ENCODE measurements around the gene ZNF503. TPM values are rescaled to one million over a fixed set of nuclear protein-coding genes. Genes with fewer than 3 reads are reported as not detected.
"Not testable (repeated sequence)": the region's sequence is repeated elsewhere in the genome, so short reads cannot be mapped to it uniquely, and the experiment has no call there.

The ZNF503 gene
- total RNA-seq, 1 experiment from 2014 or later, result 1.5 TPM

GRCh38 chr10:75371010-75371409 lies 30.6 kb downstream of the ZNF503 start:
- H3K27ac ChIP-seq, result no peak overlapping the region
- no peak for DNase-seq
- no peaks in the 10 kb centered on the region; the same call in 1 of the 2 replicates for H3K9me3 ChIP-seq (ENCODE audit: insufficient read depth, low read depth)
- H3K27me3 ChIP-seq (ENCODE audit: insufficient read depth, low read depth), result no peaks in the 10 kb centered on the region
- no peaks in the 10 kb centered on the region for H3K9me2 ChIP-seq (ENCODE audit: insufficient read depth)
- H3F3A ChIP-seq (ENCODE audit: insufficient read depth, low read depth), result no peaks in the 10 kb centered on the region; the same call in 1 of the 2 replicates
- ChIA-PET POLR2A (ENCODE audit: unreplicated experiment) (interaction anchor here (0.6 kb wide), 1 partner anchor 709 kb away, joined by 3 read pairs; no protein-coding TSS in a partner anchor), CTCF (interaction anchor here (0.5 kb wide), 1 partner anchor 25 kb away, joined by 6 read pairs; no protein-coding TSS in a partner anchor)
- H3K4me3 ChIP-seq, result no peak overlapping the region
- no peaks in the 10 kb centered on the region for H3K36me3 ChIP-seq (ENCODE audit: low read depth)
- intact Hi-C loops (cut with micrococcal nuclease; ENCODE audit: unreplicated experiment), result no loop called here
- H3K4me1 ChIP-seq (replicated peaks; ENCODE audit: insufficient read depth), result no peaks in the 10 kb centered on the region
- H2AFZ ChIP-seq, result no peak overlapping the region
- no peaks in the 10 kb centered on the region for H4K20me1 ChIP-seq (ENCODE audit: insufficient read depth)
- TF ChIP-seq CTCF (conservative IDR thresholded peaks at IDR 0.05) (no peak), EZH2 (IDR thresholded peaks at IDR 0.05; ENCODE audit: low read depth) (no peak)
- no peaks in the 10 kb centered on the region for H3K79me2 ChIP-seq (ENCODE audit: low read depth)
- BruUV-seq (replicated peaks), result no TSS peak
- H3K4me2 ChIP-seq, result no peak overlapping the region

GRCh38 chr10:75369838-75370237 lies 31.7 kb downstream of the ZNF503 start:
- POLR2A ChIA-PET (ENCODE audit: unreplicated experiment); H3K36me3 ChIP-seq (ENCODE audit: low read depth); H3K27me3 ChIP-seq (ENCODE audit: insufficient read depth, low read depth); DNase-seq; H3K79me2 ChIP-seq (ENCODE audit: low read depth); H3K9me2 ChIP-seq (ENCODE audit: insufficient read depth); H3K27ac ChIP-seq; H3K4me1 ChIP-seq (replicated peaks; ENCODE audit: insufficient read depth); H3F3A ChIP-seq (ENCODE audit: insufficient read depth, low read depth); H3K4me2 ChIP-seq; H2AFZ ChIP-seq; H3K4me3 ChIP-seq; H3K9me3 ChIP-seq (ENCODE audit: insufficient read depth, low read depth); CTCF ChIA-PET; intact Hi-C loops (cut with micrococcal nuclease; ENCODE audit: unreplicated experiment); H4K20me1 ChIP-seq (ENCODE audit: insufficient read depth); BruUV-seq (replicated peaks): not testable (repeated sequence)

GRCh38 chr10:75367901-75368300 lies 33.7 kb downstream of the ZNF503 start:
- no peak overlapping the region for H2AFZ ChIP-seq
- intact Hi-C loops (cut with micrococcal nuclease; ENCODE audit: unreplicated experiment), result no loop called here
- H3K4me2 ChIP-seq, result no peak overlapping the region
- no peak overlapping the region for H3K27ac ChIP-seq
- BruUV-seq (replicated peaks), result no TSS peak
- H3K9me3 ChIP-seq (ENCODE audit: insufficient read depth, low read depth), result no peaks in the 10 kb centered on the region; the same call in 1 of the 2 replicates
- no peak overlapping the region for H3K4me3 ChIP-seq
- CTCF ChIA-PET, result no interaction called here
- H4K20me1 ChIP-seq (ENCODE audit: insufficient read depth), result no peaks in the 10 kb centered on the region
- no peak for DNase-seq
- TF ChIP-seq EZH2 (IDR thresholded peaks at IDR 0.05; ENCODE audit: low read depth) (no peak), CTCF (conservative IDR thresholded peaks at IDR 0.05) (no peak)
- POLR2A ChIA-PET (ENCODE audit: unreplicated experiment), result no interaction called here
- H3K36me3 ChIP-seq (ENCODE audit: low read depth), result no peaks in the 10 kb centered on the region
- no peaks in the 10 kb centered on the region for H3K79me2 ChIP-seq (ENCODE audit: low read depth)
- no peaks in the 10 kb centered on the region for H3K9me2 ChIP-seq (ENCODE audit: insufficient read depth)
- no peaks in the 10 kb centered on the region for H3K27me3 ChIP-seq (ENCODE audit: insufficient read depth, low read depth)
- H3K4me1 ChIP-seq (replicated peaks; ENCODE audit: insufficient read depth), result peaks cover 9% of the 10 kb centered on the region; the same call in 1 of the 2 replicates
- H3F3A ChIP-seq (ENCODE audit: insufficient read depth, low read depth), result no peaks in the 10 kb centered on the region; the same call in 1 of the 2 replicates

GRCh38 chr10:75367021-75367487 lies 34.5 kb downstream of the ZNF503 start:
- Histone ChIP-seq H3K4me1 (replicated peaks; ENCODE audit: insufficient read depth) (peaks cover 11% of the 10 kb centered on the region; the same call in 1 of the 2 replicates), H2AFZ (no peak overlapping the region), H4K20me1 (ENCODE audit: insufficient read depth) (no peaks in the 10 kb centered on the region), H3F3A (ENCODE audit: insufficient read depth, low read depth) (no peaks in the 10 kb centered on the region; the same call in 1 of the 2 replicates), H3K36me3 (ENCODE audit: low read depth) (no peaks in the 10 kb centered on the region), H3K27ac (no peak overlapping the region), H3K79me2 (ENCODE audit: low read depth) (no peaks in the 10 kb centered on the region), H3K9me3 (ENCODE audit: insufficient read depth, low read depth) (no peaks in the 10 kb centered on the region; the same call in 1 of the 2 replicates), H3K4me2 (no peak overlapping the region), H3K9me2 (ENCODE audit: insufficient read depth) (no peaks in the 10 kb centered on the region), H3K27me3 (ENCODE audit: insufficient read depth, low read depth) (no peaks in the 10 kb centered on the region), H3K4me3 (no peak overlapping the region)
- CTCF ChIA-PET, result no interaction called here
- DNase-seq, result no peak
- BruUV-seq (replicated peaks), result no TSS peak
- intact Hi-C loops (cut with micrococcal nuclease; ENCODE audit: unreplicated experiment), result no loop called here
- TF ChIP-seq EZH2 (IDR thresholded peaks at IDR 0.05; ENCODE audit: low read depth), result no peak
- POLR2A ChIA-PET (ENCODE audit: unreplicated experiment), result interaction anchor here (0.6 kb wide), 1 partner anchor 152 kb away, joined by 3 read pairs; no protein-coding TSS in a partner anchor
